WTC11 (cell line): Measurements from ENCODE around the gene CEP104. TPM values are rescaled to one million over a fixed set of nuclear protein-coding genes. Genes with fewer than 3 reads are reported as not detected.

Experiments used
- ATAC-seq: fragments of 200-7000 bp; cut with Tn5 transposase; 2 replicates; pipeline ENCODE4 v1.10.0; 2021; ENCODE audit warnings: mild to moderate bottlenecking, moderate library complexity
- CTCF ChIA-PET: fragments of 300-600 bp; sonication (Branson Sonifier 250); formaldehyde crosslinking; loops from one replicate; lab custom pipeline; 2021; ENCODE audit warnings: antibody characterized with exemption; lab: Charles Lee
- POLR2A ChIA-PET: fragments of 350-600 bp; sonication (Branson Sonifier 250); formaldehyde crosslinking; loops from one replicate; lab custom pipeline; 2021; ENCODE audit warnings: antibody characterized with exemption; lab: Charles Lee
- DNase-seq: peaks from one replicate; pipeline ENCODE4 v3.0.0; 2021; ENCODE audit warnings: low spot score
- H3K27ac Mint-ChIP-seq: 2 replicates; pipeline ENCODE4 v1.8.0; 2021; ENCODE audit warnings: mixed read lengths
- H3K27me3 Mint-ChIP-seq: 2 replicates; pipeline ENCODE4 v1.8.0; 2021; ENCODE audit warnings: low read depth, mild to moderate bottlenecking, moderate library complexity, mixed read lengths
- H3K36me3 Mint-ChIP-seq: 2 replicates; pipeline ENCODE4 v1.8.0; 2021; ENCODE audit warnings: mixed read lengths
- H3K4me1 Mint-ChIP-seq: 2 replicates; pipeline ENCODE4 v1.8.0; 2022; ENCODE audit warnings: mixed read lengths
- H3K4me3 Mint-ChIP-seq: 2 replicates; pipeline ENCODE4 v1.8.0; 2021; ENCODE audit warnings: mild to moderate bottlenecking, moderate library complexity, mixed read lengths
- H3K9me3 Mint-ChIP-seq: 2 replicates; pipeline ENCODE4 v1.8.0; 2021; ENCODE audit warnings: mixed read lengths
- AR ChIP-seq: fragments of 250-450 bp; sonication (Bioruptor Pico); IDR thresholded peaks from 2 replicates; pipeline ENCODE4 v1.9.0; 2021; ENCODE audit warnings: mild to moderate bottlenecking
- ATF3 ChIP-seq: sonication (generic); formaldehyde crosslinking; conservative IDR thresholded peaks from 2 replicates; pipeline ENCODE4 v1.8.1; 2022; ENCODE audit warnings: mild to moderate bottlenecking, missing genetic modification reagents
- CREM ChIP-seq: sonication (generic); formaldehyde crosslinking; IDR thresholded peaks from 2 replicates; pipeline ENCODE4 v1.8.1; 2022; ENCODE audit warnings: mild to moderate bottlenecking, missing genetic modification reagents, moderate library complexity
- ELF4 ChIP-seq: sonication (generic); formaldehyde crosslinking; IDR thresholded peaks from 2 replicates; pipeline ENCODE4 v1.8.1; 2022; ENCODE audit warnings: low read depth, mild to moderate bottlenecking, moderate library complexity, missing genetic modification reagents
- FOXP4 ChIP-seq: sonication (generic); formaldehyde crosslinking; IDR thresholded peaks from 2 replicates; pipeline ENCODE4 v1.8.0; 2022; ENCODE audit warnings: mild to moderate bottlenecking, missing genetic modification reagents
- PRRX2 ChIP-seq: fragments of 250-450 bp; sonication (Bioruptor Pico); IDR thresholded peaks from 2 replicates; pipeline ENCODE4 v1.8.0; 2021; ENCODE audit warnings: mild to moderate bottlenecking
- RELA ChIP-seq: sonication (generic); formaldehyde crosslinking; IDR thresholded peaks from 2 replicates; pipeline ENCODE4 v1.8.1; 2022; ENCODE audit warnings: missing genetic modification reagents, mild to moderate bottlenecking, borderline replicate concordance
- SMAD4 ChIP-seq: sonication (generic); formaldehyde crosslinking; IDR thresholded peaks from 2 replicates; pipeline ENCODE4 v1.8.0; 2022; ENCODE audit warnings: mild to moderate bottlenecking, missing genetic modification reagents
- SOX15 ChIP-seq: fragments of 250-450 bp; sonication (Bioruptor Pico); IDR thresholded peaks from 2 replicates; pipeline ENCODE4 v1.9.0; 2021; ENCODE audit warnings: mild to moderate bottlenecking
- STAT6 ChIP-seq: sonication (generic); formaldehyde crosslinking; conservative IDR thresholded peaks from 2 replicates; pipeline ENCODE4 v1.8.1; 2023; ENCODE audit warnings: mild to moderate bottlenecking, low read depth, missing genetic modification reagents, moderate library complexity
- TP53 ChIP-seq: sonication (generic); formaldehyde crosslinking; IDR thresholded peaks from 2 replicates; pipeline ENCODE4 v1.8.1; 2023; ENCODE audit warnings: mild to moderate bottlenecking, missing genetic modification reagents
- ZNF121 ChIP-seq: sonication (generic); formaldehyde crosslinking; IDR thresholded peaks from 2 replicates; pipeline ENCODE4 v1.8.0; 2023; ENCODE audit warnings: missing genetic modification reagents
- ZNF423 ChIP-seq: fragments of 250-450 bp; sonication (Bioruptor Pico); IDR thresholded peaks from 2 replicates; pipeline ENCODE4 v2.1.2; 2022; ENCODE audit warnings: mild to moderate bottlenecking, moderate library complexity
- total RNA-seq: library from RNA; stranded (reverse); gene quantifications from 3 replicates; pipeline ENCODE4 v1.2.3, GENCODE V29; 2021
- TF ChIP-seq, protein P1 (sequence below): fragments of 250-450 bp; sonication (Bioruptor Pico); IDR thresholded peaks from 2 replicates; pipeline ENCODE4 v1.9.0; 2021; ENCODE audit warnings: mild to moderate bottlenecking, borderline replicate concordance
- TF ChIP-seq, protein P2 (sequence below): sonication (generic); formaldehyde crosslinking; IDR thresholded peaks from 2 replicates; pipeline ENCODE4 v1.8.0; 2022; ENCODE audit warnings: mild to moderate bottlenecking, missing genetic modification reagents
- TF ChIP-seq, protein P3 (sequence below): sonication (generic); formaldehyde crosslinking; IDR thresholded peaks from 2 replicates; pipeline ENCODE4 v1.8.1; 2023; ENCODE audit warnings: mild to moderate bottlenecking, moderate library complexity, missing genetic modification reagents
- TF ChIP-seq, protein P4 (sequence below): sonication (generic); formaldehyde crosslinking; IDR thresholded peaks from 2 replicates; pipeline ENCODE4 v1.8.1; 2022; ENCODE audit warnings: mild to moderate bottlenecking, missing genetic modification reagents, moderate library complexity, borderline replicate concordance

CEP104 gene
- total RNA-seq, 1 experiment from 2014 or later, result 38.0 TPM

DNA sequence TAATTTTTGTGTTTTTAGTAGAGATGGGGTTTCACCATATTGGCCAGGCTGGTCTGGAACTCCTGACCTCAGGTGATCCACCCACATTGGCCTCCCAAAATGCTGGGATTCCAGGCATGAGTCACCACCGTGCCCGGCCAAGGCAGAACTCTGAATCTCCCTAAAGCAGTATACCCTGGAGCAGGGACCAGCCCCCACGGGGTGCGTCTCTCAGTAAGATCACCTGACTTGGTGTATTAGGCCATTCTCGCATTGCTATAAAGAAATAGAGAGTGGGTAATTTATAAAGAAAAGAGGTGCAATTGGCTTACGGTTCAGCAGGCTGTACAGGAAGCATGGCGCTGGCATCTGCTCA, 14.4 kb upstream of the CEP104 start (continued):
- TF ChIP-seq, protein P1, sequence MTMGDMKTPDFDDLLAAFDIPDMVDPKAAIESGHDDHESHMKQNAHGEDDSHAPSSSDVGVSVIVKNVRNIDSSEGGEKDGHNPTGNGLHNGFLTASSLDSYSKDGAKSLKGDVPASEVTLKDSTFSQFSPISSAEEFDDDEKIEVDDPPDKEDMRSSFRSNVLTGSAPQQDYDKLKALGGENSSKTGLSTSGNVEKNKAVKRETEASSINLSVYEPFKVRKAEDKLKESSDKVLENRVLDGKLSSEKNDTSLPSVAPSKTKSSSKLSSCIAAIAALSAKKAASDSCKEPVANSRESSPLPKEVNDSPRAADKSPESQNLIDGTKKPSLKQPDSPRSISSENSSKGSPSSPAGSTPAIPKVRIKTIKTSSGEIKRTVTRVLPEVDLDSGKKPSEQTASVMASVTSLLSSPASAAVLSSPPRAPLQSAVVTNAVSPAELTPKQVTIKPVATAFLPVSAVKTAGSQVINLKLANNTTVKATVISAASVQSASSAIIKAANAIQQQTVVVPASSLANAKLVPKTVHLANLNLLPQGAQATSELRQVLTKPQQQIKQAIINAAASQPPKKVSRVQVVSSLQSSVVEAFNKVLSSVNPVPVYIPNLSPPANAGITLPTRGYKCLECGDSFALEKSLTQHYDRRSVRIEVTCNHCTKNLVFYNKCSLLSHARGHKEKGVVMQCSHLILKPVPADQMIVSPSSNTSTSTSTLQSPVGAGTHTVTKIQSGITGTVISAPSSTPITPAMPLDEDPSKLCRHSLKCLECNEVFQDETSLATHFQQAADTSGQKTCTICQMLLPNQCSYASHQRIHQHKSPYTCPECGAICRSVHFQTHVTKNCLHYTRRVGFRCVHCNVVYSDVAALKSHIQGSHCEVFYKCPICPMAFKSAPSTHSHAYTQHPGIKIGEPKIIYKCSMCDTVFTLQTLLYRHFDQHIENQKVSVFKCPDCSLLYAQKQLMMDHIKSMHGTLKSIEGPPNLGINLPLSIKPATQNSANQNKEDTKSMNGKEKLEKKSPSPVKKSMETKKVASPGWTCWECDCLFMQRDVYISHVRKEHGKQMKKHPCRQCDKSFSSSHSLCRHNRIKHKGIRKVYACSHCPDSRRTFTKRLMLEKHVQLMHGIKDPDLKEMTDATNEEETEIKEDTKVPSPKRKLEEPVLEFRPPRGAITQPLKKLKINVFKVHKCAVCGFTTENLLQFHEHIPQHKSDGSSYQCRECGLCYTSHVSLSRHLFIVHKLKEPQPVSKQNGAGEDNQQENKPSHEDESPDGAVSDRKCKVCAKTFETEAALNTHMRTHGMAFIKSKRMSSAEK (CRISPR knock-in tag), result no peak
- no peak for TF ChIP-seq CREM (CRISPR knock-in tag)
- no peak for TF ChIP-seq ZNF121 (CRISPR knock-in tag)
- no peak for TF ChIP-seq ATF3
- no peak for TF ChIP-seq ELF4
- TF ChIP-seq, protein P2, sequence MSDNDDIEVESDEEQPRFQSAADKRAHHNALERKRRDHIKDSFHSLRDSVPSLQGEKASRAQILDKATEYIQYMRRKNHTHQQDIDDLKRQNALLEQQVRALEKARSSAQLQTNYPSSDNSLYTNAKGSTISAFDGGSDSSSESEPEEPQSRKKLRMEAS (CRISPR knock-in tag), result no peak
- no peak for TF ChIP-seq FOXP4 (CRISPR knock-in tag)
- no peak for TF ChIP-seq RELA (CRISPR knock-in tag)
- TF ChIP-seq SOX15, result no peak

DNA sequence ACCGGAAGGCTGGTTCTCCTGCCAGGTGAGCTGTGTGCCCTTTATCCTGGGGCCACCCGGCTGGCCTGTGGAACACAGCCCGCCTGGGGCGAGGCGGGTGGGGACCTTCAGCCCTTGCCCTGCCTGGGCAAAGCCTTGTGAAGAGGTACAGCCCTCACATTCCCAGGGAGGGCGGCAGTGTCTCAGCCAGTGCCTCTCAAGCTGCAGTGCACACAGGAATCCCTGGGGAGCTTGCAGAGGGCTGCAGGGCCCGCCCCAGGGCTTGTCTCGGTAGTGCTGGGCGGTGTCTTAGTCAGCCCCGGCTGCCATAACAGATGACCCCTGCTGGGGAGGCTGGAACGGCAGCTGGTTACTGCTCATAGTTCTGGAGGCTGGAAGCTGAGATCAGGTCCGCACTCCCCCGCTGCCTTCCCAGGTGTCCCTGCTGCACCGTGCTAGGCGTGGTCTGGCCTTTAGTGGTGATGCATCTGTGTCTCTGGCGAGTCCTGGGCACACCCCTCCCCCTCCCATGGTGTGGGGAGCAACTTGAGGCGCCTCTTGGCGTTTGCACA, 12.8 kb upstream of the CEP104 start:
- ChIA-PET POLR2A (interaction anchor here (1.0 kb wide), 1 partner anchor 12 kb away, joined by 3 read pairs; no protein-coding TSS in a partner anchor), CTCF (interaction anchor here (1.7 kb wide), 1 partner anchor 30 kb away, joined by 4 read pairs; the partner anchor contains the start of gene C1orf174)
- peaks cover 43% of the 10 kb centered on the region for H3K36me3 Mint-ChIP-seq
- no peaks in the 10 kb centered on the region for H3K27me3 Mint-ChIP-seq
- H3K4me1 Mint-ChIP-seq, result no peaks in the 10 kb centered on the region
- H3K27ac Mint-ChIP-seq, result no peak overlapping the region
- peaks cover 11% of the 10 kb centered on the region for H3K9me3 Mint-ChIP-seq
- H3K4me3 Mint-ChIP-seq, result no peak overlapping the region
- ATAC-seq, result no peak; the same call in 1 of the 2 replicates
- no peak for DNase-seq
- TF ChIP-seq SMAD4, result no peak
- no peak for TF ChIP-seq ZNF423 (CRISPR knock-in tag)
- TF ChIP-seq TP53 (CRISPR knock-in tag), result no peak
- TF ChIP-seq, protein P3, sequence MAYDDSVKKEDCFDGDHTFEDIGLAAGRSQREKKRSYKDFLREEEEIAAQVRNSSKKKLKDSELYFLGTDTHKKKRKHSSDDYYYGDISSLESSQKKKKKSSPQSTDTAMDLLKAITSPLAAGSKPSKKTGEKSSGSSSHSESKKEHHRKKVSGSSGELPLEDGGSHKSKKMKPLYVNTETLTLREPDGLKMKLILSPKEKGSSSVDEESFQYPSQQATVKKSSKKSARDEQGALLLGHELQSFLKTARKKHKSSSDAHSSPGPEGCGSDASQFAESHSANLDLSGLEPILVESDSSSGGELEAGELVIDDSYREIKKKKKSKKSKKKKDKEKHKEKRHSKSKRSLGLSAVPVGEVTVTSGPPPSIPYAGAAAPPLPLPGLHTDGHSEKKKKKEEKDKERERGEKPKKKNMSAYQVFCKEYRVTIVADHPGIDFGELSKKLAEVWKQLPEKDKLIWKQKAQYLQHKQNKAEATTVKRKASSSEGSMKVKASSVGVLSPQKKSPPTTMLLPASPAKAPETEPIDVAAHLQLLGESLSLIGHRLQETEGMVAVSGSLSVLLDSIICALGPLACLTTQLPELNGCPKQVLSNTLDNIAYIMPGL (CRISPR knock-in tag), result no peak
- TF ChIP-seq, protein P4, sequence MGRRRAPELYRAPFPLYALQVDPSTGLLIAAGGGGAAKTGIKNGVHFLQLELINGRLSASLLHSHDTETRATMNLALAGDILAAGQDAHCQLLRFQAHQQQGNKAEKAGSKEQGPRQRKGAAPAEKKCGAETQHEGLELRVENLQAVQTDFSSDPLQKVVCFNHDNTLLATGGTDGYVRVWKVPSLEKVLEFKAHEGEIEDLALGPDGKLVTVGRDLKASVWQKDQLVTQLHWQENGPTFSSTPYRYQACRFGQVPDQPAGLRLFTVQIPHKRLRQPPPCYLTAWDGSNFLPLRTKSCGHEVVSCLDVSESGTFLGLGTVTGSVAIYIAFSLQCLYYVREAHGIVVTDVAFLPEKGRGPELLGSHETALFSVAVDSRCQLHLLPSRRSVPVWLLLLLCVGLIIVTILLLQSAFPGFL (CRISPR knock-in tag), result no peak
- TF ChIP-seq AR, result no peak
- TF ChIP-seq STAT6 (CRISPR knock-in tag), result no peak
- no peak for TF ChIP-seq FOXP4 (CRISPR knock-in tag)
- TF ChIP-seq PRRX2 (CRISPR knock-in tag), result no peak
